Testis (tissue), 2 donors: Measurements from ENCODE around the gene DCAF12L2.

Experiments
- POLR2A ChIP-seq: fragments of 450-650 bp; IDR thresholded peaks from one replicate; pipeline ENCODE4 v1.6.1; 2017; ENCODE audit warnings: antibody characterized with exemption, mild to moderate bottlenecking, moderate library complexity
- TF ChIP-seq, protein P1 (sequence below), 3 experiments: fragments of 450-650 bp in 2 of 3; fragments of 200-600 bp in 1 of 3; sonication (generic) in 1 of 3; IDR thresholded peaks; one replicate each; pipeline ENCODE4 v1.5.1; 2016 to 2019; ENCODE audit warnings: antibody characterized with exemption in 3 of 3, mild to moderate bottlenecking in 2 of 3, moderate library complexity in 1 of 3

GRCh38 chrX:126137899-126138298 is 28.2 kb downstream of the DCAF12L2 start:
- TF ChIP-seq, protein P1, sequence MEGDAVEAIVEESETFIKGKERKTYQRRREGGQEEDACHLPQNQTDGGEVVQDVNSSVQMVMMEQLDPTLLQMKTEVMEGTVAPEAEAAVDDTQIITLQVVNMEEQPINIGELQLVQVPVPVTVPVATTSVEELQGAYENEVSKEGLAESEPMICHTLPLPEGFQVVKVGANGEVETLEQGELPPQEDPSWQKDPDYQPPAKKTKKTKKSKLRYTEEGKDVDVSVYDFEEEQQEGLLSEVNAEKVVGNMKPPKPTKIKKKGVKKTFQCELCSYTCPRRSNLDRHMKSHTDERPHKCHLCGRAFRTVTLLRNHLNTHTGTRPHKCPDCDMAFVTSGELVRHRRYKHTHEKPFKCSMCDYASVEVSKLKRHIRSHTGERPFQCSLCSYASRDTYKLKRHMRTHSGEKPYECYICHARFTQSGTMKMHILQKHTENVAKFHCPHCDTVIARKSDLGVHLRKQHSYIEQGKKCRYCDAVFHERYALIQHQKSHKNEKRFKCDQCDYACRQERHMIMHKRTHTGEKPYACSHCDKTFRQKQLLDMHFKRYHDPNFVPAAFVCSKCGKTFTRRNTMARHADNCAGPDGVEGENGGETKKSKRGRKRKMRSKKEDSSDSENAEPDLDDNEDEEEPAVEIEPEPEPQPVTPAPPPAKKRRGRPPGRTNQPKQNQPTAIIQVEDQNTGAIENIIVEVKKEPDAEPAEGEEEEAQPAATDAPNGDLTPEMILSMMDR (IDR thresholded peaks at IDR 0.05) = peak in 1 of 3 experiments; percentile 10
- TF ChIP-seq POLR2A = no peak
